ENCODE data around the gene NUP188.
A peak's percentile ranks its signal among the peaks of the same experiment; 100 is the strongest.

The NUP188 gene

DNA sequence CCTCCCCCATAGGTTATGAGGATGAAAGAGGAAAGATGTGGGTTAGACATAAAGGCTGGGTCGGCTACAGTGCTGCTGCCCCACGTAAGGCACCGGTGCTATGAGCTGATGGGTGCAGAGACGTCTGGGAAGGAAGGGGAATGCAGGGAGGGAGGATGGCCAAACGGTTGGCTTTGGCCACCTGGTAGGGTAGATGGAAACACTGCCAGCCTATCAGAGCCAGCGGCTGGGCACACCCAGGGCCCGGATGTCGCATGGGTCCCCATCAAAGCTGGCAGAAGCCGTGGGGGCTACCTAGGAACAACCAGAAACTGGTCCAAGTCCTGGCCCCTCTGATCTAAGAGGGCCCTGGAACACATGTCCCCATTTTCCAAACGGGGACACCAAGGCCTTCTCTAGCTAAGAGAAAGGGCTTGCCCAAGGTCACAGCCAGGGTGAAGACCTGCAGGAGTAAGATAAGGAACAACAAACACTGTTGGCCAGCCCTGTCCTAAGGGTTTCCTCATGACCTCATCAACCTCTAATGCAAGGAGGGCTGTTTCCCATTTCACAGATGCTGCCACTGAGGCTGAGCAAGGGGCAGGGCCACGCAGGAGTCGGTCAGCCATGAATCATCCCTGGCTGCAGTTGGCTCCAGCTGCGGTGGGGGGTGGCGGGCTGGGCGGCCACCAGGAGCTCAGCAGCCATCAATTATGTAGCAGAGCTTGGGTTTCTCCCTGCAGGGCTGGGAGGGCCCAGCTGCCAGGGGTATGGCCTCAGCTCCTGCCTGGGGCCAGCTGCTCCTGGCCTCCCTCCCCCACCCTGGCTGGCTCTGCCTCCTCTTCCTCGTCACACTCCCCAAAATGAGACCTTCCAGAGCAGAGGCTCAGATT, 75.8 kb downstream of the NUP188 start:
- Histone ChIP-seq H3K4me1 (ENCODE audit: control insufficient read depth, low read length) (peaks cover 17% of the 10 kb centered on the region), H3F3A (ENCODE audit: control insufficient read depth, insufficient read depth) (no peaks in the 10 kb centered on the region), H3K79me2 (ENCODE audit: control insufficient read depth, low read length) (peaks cover 57% of the 10 kb centered on the region), H3K27ac (ENCODE audit: low read depth, low read length) (no peak overlapping the region), H3K9me3 (ENCODE audit: control insufficient read depth, insufficient read depth, low read length) (no peaks in the 10 kb centered on the region), H3K36me3 (ENCODE audit: control insufficient read depth, low read length) (peaks cover 12% of the 10 kb centered on the region), H3K9me2 (replicated peaks; ENCODE audit: control insufficient read depth, low read length) (no peaks in the 10 kb centered on the region), H3K27me3 (ENCODE audit: control insufficient read depth, low read length) (no peaks in the 10 kb centered on the region), H3K4me3 (ENCODE audit: low read length) (no peak overlapping the region), H4K20me1 (ENCODE audit: control insufficient read depth, insufficient read depth, low read depth, low read length) (peaks cover 12% of the 10 kb centered on the region; the same call in 1 of the 2 replicates), H3K4me2 (ENCODE audit: low read length) (no peak overlapping the region)
- TF ChIP-seq CTCF (IDR thresholded peaks at IDR 0.05; ENCODE audit: low read depth, low read length, poor library complexity, severe bottlenecking) (no peak), EZH2phosphoT487 (IDR thresholded peaks at IDR 0.05; ENCODE audit: borderline replicate concordance, low read length) (no peak)

DNA sequence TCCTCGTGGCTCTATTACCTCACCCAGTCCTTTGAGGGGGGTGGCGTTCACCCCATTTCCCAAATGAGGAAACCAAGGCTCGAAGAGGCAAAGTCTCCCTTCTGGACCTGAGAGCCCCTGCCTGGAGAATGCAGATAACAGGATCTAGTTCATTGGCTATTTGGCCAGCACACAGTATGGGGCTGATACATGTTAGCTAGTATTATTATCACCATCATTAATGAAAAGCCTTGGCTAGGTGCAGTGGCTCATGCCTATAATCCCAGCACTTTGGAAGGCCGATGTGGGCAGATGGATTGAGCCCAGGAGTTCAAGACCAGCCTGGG, 76.4 kb downstream of the NUP188 start:
- Histone ChIP-seq H3K4me1 (ENCODE audit: control insufficient read depth, low read length) (peaks cover 21% of the 10 kb centered on the region), H3K27me3 (ENCODE audit: control insufficient read depth, low read length) (no peaks in the 10 kb centered on the region), H3K27ac (ENCODE audit: low read depth, low read length) (no peak overlapping the region), H3K9me3 (ENCODE audit: control insufficient read depth, insufficient read depth, low read length) (no peaks in the 10 kb centered on the region), H3F3A (ENCODE audit: control insufficient read depth, insufficient read depth) (no peaks in the 10 kb centered on the region), H3K4me2 (ENCODE audit: low read length) (no peak overlapping the region), H3K4me3 (ENCODE audit: low read length) (no peak overlapping the region), H4K20me1 (ENCODE audit: control insufficient read depth, insufficient read depth, low read depth, low read length) (peaks cover 12% of the 10 kb centered on the region; the same call in 1 of the 2 replicates), H3K36me3 (ENCODE audit: control insufficient read depth, low read length) (peaks cover 12% of the 10 kb centered on the region), H3K79me2 (ENCODE audit: control insufficient read depth, low read length) (peaks cover 57% of the 10 kb centered on the region), H3K9me2 (replicated peaks; ENCODE audit: control insufficient read depth, low read length) (no peaks in the 10 kb centered on the region)
- TF ChIP-seq EZH2phosphoT487 (IDR thresholded peaks at IDR 0.05; ENCODE audit: borderline replicate concordance, low read length) (no peak), CTCF (IDR thresholded peaks at IDR 0.05; ENCODE audit: low read depth, low read length, poor library complexity, severe bottlenecking) (no peak)

DNA sequence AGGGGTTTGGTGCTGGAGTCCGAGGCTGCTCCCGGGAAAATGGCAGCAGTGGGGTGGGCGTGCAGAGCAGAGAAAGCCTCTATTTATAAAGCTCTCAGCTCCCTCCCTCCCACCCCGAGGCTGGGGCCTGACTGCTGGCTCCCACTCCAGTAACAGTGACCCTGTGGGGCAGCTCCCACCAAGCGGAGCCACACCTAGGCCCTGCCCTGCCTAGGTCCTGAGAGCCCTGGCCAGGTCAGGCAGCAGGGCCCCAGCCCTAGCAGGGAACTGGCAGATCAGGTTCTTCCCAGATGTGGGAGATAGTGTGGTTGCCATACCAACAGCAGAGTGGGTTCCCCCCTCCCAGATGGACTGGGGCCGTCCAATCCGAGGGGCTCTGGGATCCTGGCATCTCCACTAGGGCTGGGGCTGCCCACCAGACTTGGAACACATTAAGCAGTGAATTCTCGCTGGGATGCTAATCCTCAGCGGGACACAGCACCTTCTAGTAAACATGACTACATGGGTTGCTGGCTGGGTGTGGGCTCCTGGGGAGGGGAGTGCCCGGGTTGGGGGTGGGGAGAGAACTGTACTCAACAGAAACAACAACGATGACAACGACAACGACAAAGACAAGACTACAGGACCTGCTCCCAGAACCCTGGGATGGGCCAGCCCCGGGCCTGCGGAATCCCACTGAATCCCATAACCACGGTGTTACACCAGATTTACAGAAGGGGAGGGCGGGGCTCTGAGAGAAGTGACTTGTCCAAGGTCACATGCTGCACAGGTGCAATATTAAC, 79.1 kb downstream of the NUP188 start:
- TF ChIP-seq CTCF (IDR thresholded peaks at IDR 0.05; ENCODE audit: low read depth, low read length, poor library complexity, severe bottlenecking) (no peak), EZH2phosphoT487 (IDR thresholded peaks at IDR 0.05; ENCODE audit: borderline replicate concordance, low read length) (no peak)
- H3K27ac ChIP-seq (ENCODE audit: low read depth, low read length): no peak overlapping the region

More for the DNA sequence above, 79.1 kb downstream of the NUP188 start:
- Histone ChIP-seq H4K20me1 (ENCODE audit: control insufficient read depth, insufficient read depth, low read depth, low read length) (peaks cover 12% of the 10 kb centered on the region; the same call in 1 of the 2 replicates), H3K9me2 (replicated peaks; ENCODE audit: control insufficient read depth, low read length) (no peaks in the 10 kb centered on the region), H3K4me3 (ENCODE audit: low read length) (peak overlapping the region; percentile 93), H3K9me3 (ENCODE audit: control insufficient read depth, insufficient read depth, low read length) (no peaks in the 10 kb centered on the region), H3K27me3 (ENCODE audit: control insufficient read depth, low read length) (no peaks in the 10 kb centered on the region), H3K79me2 (ENCODE audit: control insufficient read depth, low read length) (peaks cover 57% of the 10 kb centered on the region), H3K36me3 (ENCODE audit: control insufficient read depth, low read length) (peaks cover 9% of the 10 kb centered on the region), H3K4me2 (ENCODE audit: low read length) (peak overlapping the region; percentile 95), H3K4me1 (ENCODE audit: control insufficient read depth, low read length) (peaks cover 22% of the 10 kb centered on the region), H3F3A (ENCODE audit: control insufficient read depth, insufficient read depth) (no peaks in the 10 kb centered on the region)

Measured in DOHH2 (cell line).